K562 (cell line): Measurements from ENCODE around the gene SLC10A1.

ENCODE experiments used
- ETV6 ChIP-seq, 3 experiments: fragments of 150-350 bp in 1 of 3; sonication (generic) in 1 of 3; formaldehyde crosslinking in 1 of 3; IDR thresholded peaks; 2 replicates each; pipeline versions ENCODE4 v1.6.1 to v1.8.0; 2014 to 2022; ENCODE audit warnings: borderline replicate concordance in 2 of 3, low read depth in 2 of 3, antibody characterized with exemption in 1 of 3, low read length in 1 of 3, mild to moderate bottlenecking in 1 of 3, missing genetic modification reagents in 1 of 3
- NR2C2 ChIP-seq, 2 experiments: fragments of 200-800 bp in 1 of 2; sonication (Bioruptor generic) in 1 of 2; sonication (generic) in 1 of 2; formaldehyde crosslinking in 1 of 2; IDR thresholded peaks; 2 replicates each; pipeline versions ENCODE4 v1.6.1 to v1.8.0; 2016 to 2022; ENCODE audit warnings: mild to moderate bottlenecking in 1 of 2, missing compliant biosample characterization in 1 of 2, missing genetic modification characterization in 1 of 2, missing genetic modification reagents in 1 of 2

GRCh38 chr14:69798339-69798735, 1.3 kb upstream of the SLC10A1 start:
- no peak for TF ChIP-seq NR2C2 (CRISPR knock-in tag; IDR thresholded peaks at IDR 0.05)
- no peak for TF ChIP-seq NR2C2 (tag; IDR thresholded peaks at IDR 0.05)
- no peak for TF ChIP-seq ETV6 (IDR thresholded peaks at IDR 0.05; ENCODE audit: borderline replicate concordance in 1 of 2, low read depth in 2 of 2, low read length in 1 of 2)
- no peak for TF ChIP-seq ETV6 (CRISPR knock-in tag; IDR thresholded peaks at IDR 0.05; ENCODE audit: borderline replicate concordance)
